ENCODE data around the gene BRK1. TPM values are rescaled to one million over a fixed set of nuclear protein-coding genes. Genes with fewer than 3 reads are reported as not detected.
"Not testable (repeated sequence)": the region's sequence is repeated elsewhere in the genome, so short reads cannot be mapped to it uniquely, and the experiment has no call there.

BRK1 gene
- total RNA-seq, 2 donors from 2014 or later = 118 to 126 TPM

DNA sequence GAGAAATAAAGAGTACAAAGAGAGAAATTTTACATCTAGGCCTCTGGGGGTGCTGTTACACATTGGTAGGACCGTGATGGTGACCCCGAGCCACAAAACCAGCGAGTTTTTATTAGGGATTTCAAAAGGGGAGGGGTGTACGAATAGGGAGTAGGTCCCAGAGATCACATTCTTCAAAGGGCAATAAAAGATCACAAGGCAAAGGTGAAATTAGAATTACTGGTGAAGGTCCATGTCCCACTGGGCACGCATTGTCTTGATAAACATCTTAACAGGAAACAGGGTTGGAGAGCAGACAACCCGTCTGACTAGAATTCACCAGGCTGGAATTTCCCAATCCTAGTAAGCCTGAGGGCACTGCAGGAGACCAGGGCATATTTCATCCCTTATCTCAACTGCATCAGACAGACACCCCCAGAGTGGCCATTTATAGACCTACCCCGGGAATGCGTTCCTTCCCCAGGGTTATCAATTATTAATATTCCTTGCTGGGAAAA lies 53.6 kb downstream of the BRK1 start:
- H3K4me1 ChIP-seq (replicated peaks) = no peaks in the 10 kb centered on the region
- intact Hi-C loops (cut with DNase I) = no loop called here
- H3K9me3 ChIP-seq = no peaks in the 10 kb centered on the region
- 40% methylated on average over 8 of the region's 8 CpGs for WGBS
- TF ChIP-seq POLR2AphosphoS5 (IDR thresholded peaks at IDR 0.05) (no peak), POLR2A (IDR thresholded peaks at IDR 0.05) (no peak)
- TF ChIP-seq, protein P1, sequence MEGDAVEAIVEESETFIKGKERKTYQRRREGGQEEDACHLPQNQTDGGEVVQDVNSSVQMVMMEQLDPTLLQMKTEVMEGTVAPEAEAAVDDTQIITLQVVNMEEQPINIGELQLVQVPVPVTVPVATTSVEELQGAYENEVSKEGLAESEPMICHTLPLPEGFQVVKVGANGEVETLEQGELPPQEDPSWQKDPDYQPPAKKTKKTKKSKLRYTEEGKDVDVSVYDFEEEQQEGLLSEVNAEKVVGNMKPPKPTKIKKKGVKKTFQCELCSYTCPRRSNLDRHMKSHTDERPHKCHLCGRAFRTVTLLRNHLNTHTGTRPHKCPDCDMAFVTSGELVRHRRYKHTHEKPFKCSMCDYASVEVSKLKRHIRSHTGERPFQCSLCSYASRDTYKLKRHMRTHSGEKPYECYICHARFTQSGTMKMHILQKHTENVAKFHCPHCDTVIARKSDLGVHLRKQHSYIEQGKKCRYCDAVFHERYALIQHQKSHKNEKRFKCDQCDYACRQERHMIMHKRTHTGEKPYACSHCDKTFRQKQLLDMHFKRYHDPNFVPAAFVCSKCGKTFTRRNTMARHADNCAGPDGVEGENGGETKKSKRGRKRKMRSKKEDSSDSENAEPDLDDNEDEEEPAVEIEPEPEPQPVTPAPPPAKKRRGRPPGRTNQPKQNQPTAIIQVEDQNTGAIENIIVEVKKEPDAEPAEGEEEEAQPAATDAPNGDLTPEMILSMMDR (IDR thresholded peaks at IDR 0.05) = no peak
- no peak overlapping the region for H3K27ac ChIP-seq
- no peaks in the 10 kb centered on the region for H3K27me3 ChIP-seq (replicated peaks; ENCODE audit: insufficient read depth)
- DNase-seq (ENCODE audit: low spot score) = no peak
- no peaks in the 10 kb centered on the region for H3K36me3 ChIP-seq
- no peak overlapping the region for H3K4me3 ChIP-seq

DNA sequence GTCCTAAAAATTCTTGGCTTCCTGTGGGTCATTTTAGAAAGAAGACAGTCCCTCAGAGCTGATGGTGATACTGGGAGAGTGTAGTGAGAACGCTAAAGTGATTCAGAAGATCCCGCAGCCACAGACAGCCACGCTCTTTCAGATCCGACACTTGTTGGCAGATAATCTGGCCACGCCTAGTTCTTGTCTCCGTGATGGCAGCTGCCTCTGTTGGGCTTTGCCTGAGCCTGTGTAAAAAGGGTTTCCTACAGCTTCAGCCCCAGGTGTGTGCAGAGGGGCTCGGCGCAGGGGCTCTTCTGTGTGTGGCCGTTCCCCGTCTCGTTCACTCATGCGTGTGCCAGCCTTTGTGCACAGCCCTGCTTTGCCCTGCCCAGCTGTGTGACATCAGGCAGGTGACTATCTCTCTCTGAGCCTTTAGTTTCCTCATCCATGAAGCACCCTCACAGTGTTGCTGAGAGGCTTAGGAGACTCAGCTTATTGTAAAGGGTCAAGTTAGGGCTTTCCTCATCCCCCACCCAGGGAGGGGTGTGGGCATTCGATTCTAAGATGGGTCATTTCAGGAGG lies 55.5 kb downstream of the BRK1 start:
- no peak for TF ChIP-seq POLR2A (IDR thresholded peaks at IDR 0.05)
- no peak for TF ChIP-seq POLR2AphosphoS5 (IDR thresholded peaks at IDR 0.05)
- TF ChIP-seq, protein P1 (IDR thresholded peaks at IDR 0.05) = no peak
- Histone ChIP-seq H3K27me3 (replicated peaks; ENCODE audit: insufficient read depth) (no peaks in the 10 kb centered on the region), H3K4me1 (replicated peaks) (no peaks in the 10 kb centered on the region), H3K9me3 (no peaks in the 10 kb centered on the region), H3K27ac (no peak overlapping the region), H3K36me3 (no peaks in the 10 kb centered on the region), H3K4me3 (no peak overlapping the region)
- intact Hi-C loops (cut with DNase I) = no loop called here
- WGBS = 66% methylated on average over 13 of the region's 13 CpGs
- DNase-seq (ENCODE audit: low spot score) = no peak

DNA sequence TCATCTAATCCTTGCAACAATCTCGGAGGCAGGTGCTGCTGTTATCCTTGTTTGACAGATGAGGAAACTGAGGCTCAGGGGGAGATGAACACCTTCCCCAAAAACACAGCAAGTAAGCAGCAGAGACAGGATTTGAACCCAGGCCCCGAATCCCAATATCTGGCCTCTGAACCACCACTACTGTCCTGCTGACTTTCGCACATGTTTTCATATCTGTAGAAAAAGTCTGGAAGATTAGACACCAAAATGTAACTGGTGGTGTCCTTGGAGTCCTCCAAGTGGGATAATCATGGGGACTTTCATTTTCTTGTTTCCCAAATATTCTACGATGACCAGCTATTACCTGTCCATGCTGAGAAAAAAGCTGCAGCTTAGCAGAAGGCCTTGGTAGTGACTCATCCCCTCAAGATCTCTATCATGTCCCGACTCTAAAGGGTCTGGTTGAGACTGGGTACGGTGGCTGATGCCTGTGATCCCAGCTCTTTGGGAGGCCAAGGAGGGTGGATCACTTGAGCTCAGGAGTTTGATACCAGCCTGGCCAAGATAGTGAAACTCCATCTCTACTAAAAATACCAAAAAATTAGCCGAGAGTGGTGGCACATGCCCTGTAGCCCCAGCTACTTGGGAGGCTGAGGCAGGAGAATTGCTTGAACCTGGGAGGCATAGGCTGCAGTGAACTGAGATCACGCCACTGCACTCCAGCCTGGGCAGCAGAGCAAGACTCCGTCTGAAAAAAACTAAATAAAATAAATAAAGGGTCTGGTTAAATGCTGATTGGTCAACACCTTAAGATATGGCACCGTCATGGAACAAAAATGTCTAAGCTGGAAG lies 57.8 kb downstream of the BRK1 start:
- TF ChIP-seq POLR2A (IDR thresholded peaks at IDR 0.05) (no peak), POLR2AphosphoS5 (IDR thresholded peaks at IDR 0.05) (no peak)
- TF ChIP-seq, protein P1 (IDR thresholded peaks at IDR 0.05) = no peak
- Histone ChIP-seq H3K4me1 (replicated peaks) (no peaks in the 10 kb centered on the region), H3K27ac (no peak overlapping the region), H3K36me3 (no peaks in the 10 kb centered on the region), H3K4me3 (no peak overlapping the region), H3K9me3 (no peaks in the 10 kb centered on the region), H3K27me3 (replicated peaks; ENCODE audit: insufficient read depth) (no peaks in the 10 kb centered on the region)
- DNase-seq (ENCODE audit: low spot score) = no peak
- WGBS = 86% methylated on average over 10 of the region's 10 CpGs
- intact Hi-C loops (cut with DNase I) = no loop called here

DNA sequence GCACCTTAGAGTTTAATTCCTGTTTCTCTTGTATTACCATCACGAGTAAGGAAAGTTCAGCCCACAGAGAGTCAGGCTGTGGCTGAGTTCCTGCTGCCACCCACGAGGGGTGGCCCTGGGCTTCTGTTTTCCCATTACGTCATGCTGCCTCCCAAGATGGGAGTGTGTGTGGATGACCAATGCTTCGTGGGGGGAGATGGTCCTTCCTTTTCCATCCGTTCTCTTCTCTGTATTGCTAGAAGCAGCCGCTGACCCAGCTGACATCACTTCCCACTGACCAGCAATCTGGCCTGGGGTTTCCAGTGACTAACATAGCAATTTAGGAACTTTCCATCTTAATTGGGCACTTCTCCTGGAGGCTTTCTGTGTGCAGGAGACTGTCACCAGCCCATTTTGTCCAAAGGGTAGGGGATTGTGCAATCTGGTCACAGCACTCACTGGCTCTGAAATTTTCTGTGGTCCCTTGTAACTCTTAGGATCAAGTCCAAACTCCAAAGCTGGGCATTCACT lies 58.5 kb downstream of the BRK1 start:
- H3K4me3 ChIP-seq = no peak overlapping the region
- no peaks in the 10 kb centered on the region for H3K36me3 ChIP-seq
- DNase-seq (ENCODE audit: low spot score) = no peak
- no peaks in the 10 kb centered on the region for H3K27me3 ChIP-seq (replicated peaks; ENCODE audit: insufficient read depth)
- TF ChIP-seq, protein P1 (IDR thresholded peaks at IDR 0.05) = no peak
- TF ChIP-seq POLR2A (IDR thresholded peaks at IDR 0.05) (no peak), POLR2AphosphoS5 (IDR thresholded peaks at IDR 0.05) (no peak)
- intact Hi-C loops (cut with DNase I) = no loop called here
- H3K4me1 ChIP-seq (replicated peaks) = no peaks in the 10 kb centered on the region
- H3K27ac ChIP-seq = no peak overlapping the region
- 52% methylated on average over 6 of the region's 6 CpGs for WGBS
- H3K9me3 ChIP-seq = no peaks in the 10 kb centered on the region

DNA sequence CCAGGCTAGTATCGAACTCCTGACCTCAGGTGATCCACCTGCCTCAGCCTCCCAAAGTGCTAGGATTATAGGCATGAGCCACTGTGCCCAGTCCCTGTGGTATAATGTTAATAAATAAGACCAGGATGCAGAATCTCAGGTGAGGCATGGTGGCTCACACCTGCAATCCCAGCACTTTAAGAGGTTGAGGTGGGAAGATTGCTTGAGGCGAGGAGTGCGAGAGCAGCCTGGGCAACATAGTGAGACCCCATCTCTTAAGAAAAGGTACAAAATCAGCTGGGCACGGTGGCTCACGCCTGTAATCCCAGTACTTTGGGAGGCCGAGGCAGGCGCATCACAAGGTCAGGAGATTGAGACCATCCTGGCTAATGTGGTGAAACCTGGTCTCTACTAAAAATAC lies 59.9 kb downstream of the BRK1 start:
- H3K27me3 ChIP-seq (replicated peaks; ENCODE audit: insufficient read depth); H3K36me3 ChIP-seq; intact Hi-C loops (cut with DNase I); DNase-seq (ENCODE audit: low spot score); H3K27ac ChIP-seq; H3K9me3 ChIP-seq; H3K4me3 ChIP-seq; H3K4me1 ChIP-seq (replicated peaks): not testable (repeated sequence)
- WGBS = 95% methylated on average over 7 of the region's 7 CpGs

DNA sequence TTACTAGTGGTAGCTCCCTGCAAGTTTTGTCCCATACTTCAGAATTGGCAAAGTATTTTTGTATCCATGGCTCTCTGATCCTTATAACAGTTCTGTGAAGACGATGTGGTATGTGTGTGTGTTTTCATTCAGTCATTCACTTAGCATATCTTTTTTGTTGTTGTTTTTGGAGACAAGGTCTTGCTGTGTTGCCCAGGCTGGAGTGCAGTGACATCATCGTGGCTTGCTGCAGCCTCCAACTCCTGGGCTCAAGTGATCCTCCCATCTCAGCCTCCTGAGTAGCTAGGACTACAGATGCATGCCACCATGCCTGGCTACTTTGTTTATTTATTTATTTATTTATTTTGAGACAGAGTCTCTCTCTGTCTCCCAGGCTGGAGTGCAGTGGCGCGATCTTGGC lies 60.7 kb downstream of the BRK1 start:
- H3K4me1 ChIP-seq (replicated peaks); H3K9me3 ChIP-seq; DNase-seq (ENCODE audit: low spot score); intact Hi-C loops (cut with DNase I); H3K27ac ChIP-seq; H3K4me3 ChIP-seq; H3K36me3 ChIP-seq; H3K27me3 ChIP-seq (replicated peaks; ENCODE audit: insufficient read depth): not testable (repeated sequence)
- WGBS = 94% methylated on average over 4 of the region's 4 CpGs
